Inferior parietal cortex (tissue), 1 donor: ENCODE results near the gene ATM.
"Not testable (repeated sequence)": the region's sequence is repeated elsewhere in the genome, so short reads cannot be mapped to it uniquely, and the experiment has no call there.

Experiments used
- DNase-seq: peaks from one replicate; pipeline ENCODE4 v3.0.0-alpha.2; 2016; ENCODE audit errors: extremely low spot score

The ATM gene

GRCh38 chr11:108369064-108369463 is 146.2 kb downstream of the ATM start:
- no peak for DNase-seq

GRCh38 chr11:108370315-108370714 is 147.4 kb downstream of the ATM start:
- DNase-seq, result no peak

GRCh38 chr11:108370990-108371389 is 148.1 kb downstream of the ATM start:
- no peak for DNase-seq

- not testable (repeated sequence) for DNase-seq
Observed at GRCh38 chr11:108373505-108373904, 150.6 kb downstream of the ATM start.

- no peak for DNase-seq
Observed at GRCh38 chr11:108388576-108388975, 165.7 kb downstream of the ATM start.

GRCh38 chr11:108392353-108392752 is 169.5 kb downstream of the ATM start:
- no peak for DNase-seq

GRCh38 chr11:108393046-108393445 is 170.2 kb downstream of the ATM start:
- no peak for DNase-seq

GRCh38 chr11:108394744-108395284 is 171.9 kb downstream of the ATM start:
- DNase-seq, result no peak

GRCh38 chr11:108396672-108397071 is 173.8 kb downstream of the ATM start:
- not testable (repeated sequence) for DNase-seq

- no peak for DNase-seq
Observed at GRCh38 chr11:108398439-108398838, 175.6 kb downstream of the ATM start.

- no peak for DNase-seq
Observed at GRCh38 chr11:108402241-108402640, 179.4 kb downstream of the ATM start.

- no peak for DNase-seq
Observed at GRCh38 chr11:108403052-108403451, 180.2 kb downstream of the ATM start.

GRCh38 chr11:108405706-108406105 is 182.8 kb downstream of the ATM start:
- DNase-seq, result no peak

GRCh38 chr11:108414958-108415357 is 192.1 kb downstream of the ATM start:
- DNase-seq, result no peak

GRCh38 chr11:108417551-108417950 is 194.7 kb downstream of the ATM start:
- not testable (repeated sequence) for DNase-seq
